DOHH2 (cell line): ENCODE results near the gene PCSK9.

Experiments
- H3F3A ChIP-seq: fragments of 200-600 bp; sonication (generic), shearing (Covaris generic); 2 replicates; pipeline ENCODE4 v1.6.0; 2016; ENCODE audit warnings: antibody characterized with exemption, mild to moderate bottlenecking; ENCODE audit not compliant: control insufficient read depth, insufficient read depth
- H3K27ac ChIP-seq: fragments of 200-600 bp; sonication (generic); 2 replicates; pipeline ENCODE4 v1.5.1; 2014; ENCODE audit warnings: low read depth, mild to moderate bottlenecking, low read length, moderate library complexity
- H3K27me3 ChIP-seq: fragments of 200-600 bp; sonication (generic); 2 replicates; pipeline ENCODE4 v1.6.1; 2014; ENCODE audit warnings: mild to moderate bottlenecking, low read length, mixed read lengths; ENCODE audit not compliant: control insufficient read depth
- H3K36me3 ChIP-seq: fragments of 200-600 bp; sonication (generic); 2 replicates; pipeline ENCODE4 v1.6.1; 2014; ENCODE audit warnings: mild to moderate bottlenecking, low read length, moderate library complexity, mixed read lengths; ENCODE audit not compliant: control insufficient read depth
- H3K4me1 ChIP-seq: fragments of 200-600 bp; sonication (generic); 2 replicates; pipeline ENCODE4 v1.6.1; 2014; ENCODE audit warnings: mild to moderate bottlenecking, low read length, mixed read lengths; ENCODE audit not compliant: control insufficient read depth
- H3K4me2 ChIP-seq: fragments of 200-600 bp; sonication (generic); 2 replicates; pipeline ENCODE4 v1.6.0; 2014; ENCODE audit warnings: mild to moderate bottlenecking, low read length, moderate library complexity
- H3K4me3 ChIP-seq: fragments of 200-600 bp; sonication (generic); 2 replicates; pipeline ENCODE4 v1.5.1; 2014; ENCODE audit warnings: mild to moderate bottlenecking, low read length, mixed read lengths
- H3K79me2 ChIP-seq: fragments of 200-600 bp; sonication (generic); 2 replicates; pipeline ENCODE4 v1.6.1; 2014; ENCODE audit warnings: mild to moderate bottlenecking, low read length, mixed read lengths; ENCODE audit not compliant: control insufficient read depth
- H3K9me2 ChIP-seq: fragments of 200-600 bp; sonication (generic); replicated peaks from 2 replicates; pipeline ENCODE4 v1.6.1; 2014; ENCODE audit warnings: mild to moderate bottlenecking, low read length, mixed read lengths; ENCODE audit not compliant: control insufficient read depth
- H3K9me3 ChIP-seq: fragments of 200-600 bp; sonication (generic); 2 replicates; pipeline ENCODE4 v1.6.1; 2014; ENCODE audit warnings: antibody characterized with exemption, low read length, mixed read lengths; ENCODE audit not compliant: control insufficient read depth, insufficient read depth
- H4K20me1 ChIP-seq: fragments of 200-600 bp; sonication (generic); 2 replicates; pipeline ENCODE4 v1.6.0; 2014; ENCODE audit warnings: low read depth, mild to moderate bottlenecking, antibody characterized with exemption, low read length, moderate library complexity; ENCODE audit not compliant: control insufficient read depth, insufficient read depth
- CTCF ChIP-seq: fragments of 200-600 bp; sonication (generic); IDR thresholded peaks from one replicate; pipeline ENCODE4 v1.5.1; 2014; ENCODE audit warnings: antibody characterized with exemption, mild to moderate bottlenecking, low read depth, low read length; ENCODE audit not compliant: poor library complexity, severe bottlenecking
- EZH2phosphoT487 ChIP-seq: fragments of 200-600 bp; sonication (generic); IDR thresholded peaks from 2 replicates; pipeline ENCODE4 v1.6.1; 2017; ENCODE audit warnings: borderline replicate concordance, mild to moderate bottlenecking, antibody characterized with exemption, low read length, moderate library complexity, mixed read lengths

Gene PCSK9

GRCh38 chr1:55052221-55053142, 13.1 kb downstream of the PCSK9 start:
- Histone ChIP-seq H3K4me1 (no peaks in the 10 kb centered on the region), H3K27me3 (no peaks in the 10 kb centered on the region), H3K79me2 (no peaks in the 10 kb centered on the region), H3K4me3 (no peak overlapping the region), H3K9me3 (no peaks in the 10 kb centered on the region), H3K27ac (no peak overlapping the region), H3K36me3 (no peaks in the 10 kb centered on the region), H3K4me2 (no peak overlapping the region), H3K9me2 (no peaks in the 10 kb centered on the region), H3F3A (no peaks in the 10 kb centered on the region), H4K20me1 (no peaks in the 10 kb centered on the region)
- TF ChIP-seq CTCF (no peak), EZH2phosphoT487 (no peak)

DNA sequence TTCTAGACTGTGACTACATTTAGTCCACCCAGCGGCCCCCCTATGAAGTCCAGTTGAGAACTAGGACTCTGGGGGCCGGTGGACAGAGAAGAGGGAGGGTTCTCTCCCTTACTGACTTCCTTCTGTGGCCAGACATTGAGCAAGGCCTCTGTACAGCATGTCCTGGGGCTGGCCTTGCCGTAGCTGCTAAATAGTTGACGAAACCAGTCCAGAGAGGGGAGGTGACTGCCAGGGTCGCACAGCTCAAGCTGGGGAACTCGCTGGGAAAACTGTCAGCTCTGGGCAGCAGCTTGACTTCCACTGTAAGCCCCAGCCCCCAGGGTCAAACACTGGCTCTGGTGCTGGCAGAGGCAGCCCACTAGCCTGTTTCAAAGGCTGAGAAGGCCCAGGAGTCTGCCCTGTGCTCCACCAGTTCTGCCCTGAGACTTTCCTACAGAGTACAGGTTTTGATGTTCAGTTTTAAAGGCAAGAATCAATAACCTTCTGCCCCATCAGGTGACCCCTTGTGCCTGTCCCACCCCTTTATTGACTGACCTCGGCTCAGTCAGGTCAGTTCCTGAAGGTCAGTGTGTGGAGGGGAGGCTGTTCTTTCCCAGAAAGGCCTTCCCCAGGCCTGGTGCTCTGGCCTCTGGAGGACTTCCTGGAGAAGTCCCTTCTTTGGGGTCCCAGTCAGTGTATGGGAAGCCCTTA, 14.1 kb downstream of the PCSK9 start:
- Histone ChIP-seq H3K27me3 (no peaks in the 10 kb centered on the region), H3K4me3 (no peak overlapping the region), H3K9me2 (no peaks in the 10 kb centered on the region), H4K20me1 (no peaks in the 10 kb centered on the region), H3K4me1 (no peaks in the 10 kb centered on the region), H3F3A (no peaks in the 10 kb centered on the region), H3K36me3 (no peaks in the 10 kb centered on the region), H3K4me2 (no peak overlapping the region), H3K79me2 (no peaks in the 10 kb centered on the region), H3K9me3 (no peaks in the 10 kb centered on the region), H3K27ac (no peak overlapping the region)
- no peak for TF ChIP-seq EZH2phosphoT487
- TF ChIP-seq CTCF: no peak

GRCh38 chr1:55054396-55054795, 15.0 kb downstream of the PCSK9 start:
- no peak overlapping the region for H3K4me2 ChIP-seq
- H3F3A ChIP-seq: no peaks in the 10 kb centered on the region
- H3K4me3 ChIP-seq: no peak overlapping the region
- H3K9me2 ChIP-seq: no peaks in the 10 kb centered on the region
- no peaks in the 10 kb centered on the region for H3K36me3 ChIP-seq
- no peaks in the 10 kb centered on the region for H3K4me1 ChIP-seq
- H3K27ac ChIP-seq: no peak overlapping the region
- no peaks in the 10 kb centered on the region for H3K79me2 ChIP-seq
- no peaks in the 10 kb centered on the region for H3K27me3 ChIP-seq
- H4K20me1 ChIP-seq: no peaks in the 10 kb centered on the region
- TF ChIP-seq CTCF (no peak), EZH2phosphoT487 (no peak)
- H3K9me3 ChIP-seq: no peaks in the 10 kb centered on the region
